Stimulated activated CD8-positive, alpha-beta memory T cell treated with anti-CD3 and anti-CD28 coated beads, Interleukin-7, amount 100 ng/mL, for 48 hours (primary cell): ENCODE data around the gene IL23A.
A peak's percentile ranks its signal among the peaks of the same experiment; 100 is the strongest.

Source experiments
- DNase-seq, 2 donors: peaks; one replicate each; pipeline ENCODE4 v3.0.0-alpha.2; 2020; ENCODE audit warnings: low read depth in 1 of 2; ENCODE audit errors: extremely low read depth in 1 of 2

IL23A gene

DNA sequence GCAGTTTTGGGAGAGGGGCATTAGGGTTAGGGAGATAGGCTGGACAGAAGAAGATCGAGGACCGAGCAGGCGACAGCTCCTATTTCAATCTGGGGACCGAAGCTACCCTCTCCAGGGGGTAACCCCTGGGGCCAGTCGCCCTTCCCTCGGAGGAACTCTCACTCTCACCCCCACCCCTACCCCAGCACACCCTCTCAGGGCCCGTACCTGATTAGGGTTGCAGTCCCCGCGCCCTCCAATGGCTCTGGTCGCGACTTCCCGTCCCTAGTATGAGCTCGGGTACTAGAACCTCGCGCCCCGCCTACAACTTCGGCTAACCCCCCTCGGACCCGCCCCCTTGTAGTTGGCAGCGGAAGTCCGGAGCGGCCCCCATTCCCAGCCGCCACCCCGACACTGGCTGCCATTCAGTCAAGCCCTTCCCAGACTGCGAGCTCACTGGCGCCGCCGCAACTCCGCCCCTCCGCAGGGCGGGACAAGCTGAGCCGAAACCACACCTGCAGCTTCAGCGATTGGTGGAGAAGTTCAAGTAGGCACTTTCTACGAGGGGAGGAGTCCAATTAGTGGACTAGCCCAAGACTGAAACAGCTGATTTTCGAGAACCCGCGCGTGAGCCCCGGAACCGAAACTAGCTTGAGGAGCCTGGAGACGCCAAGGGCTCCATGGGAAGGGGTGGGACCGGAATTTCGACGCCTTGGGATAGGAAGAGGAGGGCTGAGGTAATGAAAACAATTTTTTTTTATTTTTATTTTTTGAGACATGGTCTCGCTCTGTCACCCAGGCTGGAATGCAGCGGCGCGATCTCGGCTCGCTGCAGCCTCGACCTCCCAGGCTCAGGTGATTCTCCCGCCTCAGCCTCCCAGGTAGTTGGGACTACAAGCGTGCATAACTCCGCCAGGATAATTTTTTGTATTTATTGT is 21.4 kb downstream of the IL23A start, which contains the start of gene STAT2:
Gene STAT2, minus strand, starts transcription at position 257 of the 917 bp plus-strand sequence. CDS start 3,536 bp downstream, outside the sequence.
- DNase-seq = peak; percentile 99

DNA sequence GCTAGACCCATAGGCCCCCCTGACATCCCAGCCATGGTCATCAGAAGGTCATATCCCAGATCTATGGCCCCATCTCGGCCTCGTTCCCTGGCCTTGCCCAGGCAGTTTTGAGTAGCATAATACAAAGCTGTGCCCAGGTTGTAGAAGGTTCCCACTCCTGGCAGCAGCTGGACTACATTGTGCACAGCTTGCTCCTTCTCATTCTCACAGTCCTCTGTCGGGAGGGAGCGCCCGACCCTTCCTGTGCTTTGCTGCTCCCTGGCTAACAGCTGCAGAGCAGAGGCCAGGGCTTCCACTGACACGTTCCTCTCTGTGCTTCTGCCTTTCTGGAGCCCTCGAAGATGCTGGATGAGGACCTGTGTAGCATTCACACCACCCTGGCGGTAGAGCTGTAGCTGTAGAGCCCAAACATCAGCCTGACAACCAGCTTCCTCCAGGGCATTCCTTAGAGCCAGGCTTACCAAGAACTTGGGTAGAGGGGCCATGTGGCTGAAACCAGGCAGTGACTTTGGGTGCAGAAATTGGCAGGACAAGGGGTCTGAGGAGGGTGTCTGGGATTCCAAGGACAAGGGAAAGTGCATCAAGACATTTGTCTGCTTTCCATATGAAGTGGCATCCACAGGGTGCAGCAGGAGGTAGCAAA is 22.9 kb downstream of the IL23A start:
- no peak for DNase-seq

DNA sequence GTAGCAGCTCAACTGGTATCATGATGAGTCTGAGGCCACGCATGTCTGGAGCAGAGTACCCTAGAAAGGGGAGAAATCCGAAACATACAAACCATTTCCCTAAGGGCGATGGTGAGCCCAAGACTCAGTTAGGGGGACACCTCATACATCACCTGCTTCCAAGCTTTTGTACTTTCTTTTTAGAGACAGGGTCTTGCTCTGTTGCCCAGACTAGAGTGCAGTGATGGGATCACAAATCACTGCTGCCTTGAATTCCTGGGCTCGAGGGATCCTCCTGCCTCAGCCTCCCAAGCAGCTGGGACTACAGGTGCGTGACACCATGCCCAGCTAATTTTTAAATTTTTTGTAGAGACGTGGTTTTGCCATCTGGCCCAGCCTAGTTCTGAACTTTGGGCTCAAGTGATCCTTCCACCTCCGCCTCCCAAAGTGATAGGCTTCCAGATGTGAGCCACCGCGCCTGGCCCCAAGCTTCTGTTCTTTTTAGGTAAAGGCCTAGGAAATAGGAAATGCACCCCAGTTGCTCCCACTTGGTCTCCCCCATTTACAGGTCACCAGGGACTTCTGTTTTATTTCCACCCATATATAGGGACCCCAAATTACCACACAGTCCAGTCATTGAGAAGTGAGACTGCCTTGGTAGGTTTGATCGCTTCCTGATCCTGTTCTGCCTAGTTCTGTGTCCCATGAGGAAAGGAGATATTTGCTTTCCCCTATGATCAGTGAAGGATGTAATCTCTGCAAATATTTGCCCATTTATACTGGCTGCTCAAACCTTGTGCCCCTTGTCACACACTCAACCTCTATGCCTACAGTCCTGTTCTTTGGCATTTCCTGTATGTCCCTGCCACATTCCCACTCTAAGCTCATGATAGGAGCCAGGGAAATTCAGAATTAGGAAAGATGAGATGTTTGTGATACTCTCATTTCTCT is 23.7 kb downstream of the IL23A start, which contains the start of gene APOF:
Gene APOF, minus strand, starts transcription at position 728 of the 930 bp plus-strand sequence. Its CDS starts 112 bp downstream, at position 616.
- DNase-seq = no peak

DNA sequence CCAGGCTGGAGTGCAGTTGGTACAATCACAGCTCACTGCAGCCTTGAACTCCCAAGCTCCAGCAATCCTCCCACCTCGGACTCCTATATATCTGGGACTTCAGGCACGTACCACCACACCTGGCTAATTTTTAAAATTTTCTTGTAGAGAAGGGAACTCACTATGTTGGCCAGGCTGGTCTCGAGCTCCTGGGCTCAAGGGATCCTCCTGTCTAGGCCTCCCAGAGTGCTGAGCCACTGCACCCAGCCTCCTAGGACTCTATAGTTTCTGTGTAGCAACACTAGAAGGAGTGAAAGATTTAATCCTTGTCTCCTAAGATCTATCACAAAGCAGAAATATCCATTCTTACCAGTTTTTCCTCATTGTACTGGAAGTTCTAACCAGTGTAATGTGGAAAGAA is 28.3 kb downstream of the IL23A start:
- no peak for DNase-seq

DNA sequence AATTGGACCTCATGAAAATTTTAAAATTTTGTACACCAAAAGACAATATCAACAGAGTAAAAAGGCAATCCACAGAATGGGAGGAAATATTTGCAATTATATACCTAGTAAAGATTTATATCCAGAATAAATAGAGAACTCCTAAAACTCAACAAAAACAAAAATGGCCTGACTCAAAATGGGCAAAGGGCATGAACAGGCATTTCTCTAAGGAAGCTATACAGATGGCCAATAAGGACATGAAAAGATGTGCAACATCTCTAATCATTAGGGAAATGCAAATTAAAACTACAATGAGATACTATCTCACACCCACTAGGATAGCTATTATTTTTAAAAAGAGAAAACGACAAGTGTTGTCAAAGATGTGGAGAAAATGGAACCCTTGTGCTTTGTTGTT is 34.8 kb downstream of the IL23A start:
- DNase-seq = no peak

DNA sequence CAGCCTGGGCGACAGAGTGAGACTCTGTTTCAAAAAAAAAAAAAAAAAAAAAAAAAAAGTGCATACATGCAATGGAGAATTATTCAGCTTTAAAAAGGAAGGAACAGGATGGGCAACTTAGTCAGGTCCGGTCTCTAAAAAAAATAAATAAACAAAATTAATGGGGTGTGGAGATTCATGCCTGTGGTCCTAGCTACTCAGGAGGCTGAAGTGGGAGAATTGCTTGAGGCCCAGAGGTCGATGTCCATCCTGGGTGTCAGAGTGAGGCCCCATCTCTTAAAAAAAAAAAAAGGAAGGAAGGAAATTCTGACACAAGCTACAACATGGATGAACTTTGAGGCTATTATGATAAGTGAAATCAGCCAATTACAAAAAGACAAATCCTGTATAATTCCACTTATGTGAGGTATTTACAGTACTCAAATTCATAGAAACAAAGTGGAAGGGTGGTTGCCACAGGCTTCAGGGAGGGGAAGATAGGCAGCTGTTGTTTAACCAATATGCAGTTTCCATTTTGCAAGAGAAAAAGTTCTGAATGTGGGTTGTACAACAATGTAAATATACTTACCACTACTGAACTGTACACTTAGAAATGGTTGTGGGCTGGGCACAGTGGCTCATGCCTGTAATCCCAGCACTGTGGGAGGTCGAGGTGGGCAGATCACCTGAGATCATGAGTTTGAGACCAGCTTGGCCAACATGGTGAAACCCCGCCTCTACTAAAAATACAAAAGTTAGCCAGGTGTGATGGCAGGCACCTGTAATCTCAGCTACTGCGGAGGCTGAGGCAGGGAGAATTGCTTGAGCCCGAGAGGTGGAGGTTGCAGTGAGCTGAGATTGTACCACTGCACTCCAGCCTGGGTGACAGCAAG is 36.3 kb downstream of the IL23A start:
- no peak for DNase-seq

DNA sequence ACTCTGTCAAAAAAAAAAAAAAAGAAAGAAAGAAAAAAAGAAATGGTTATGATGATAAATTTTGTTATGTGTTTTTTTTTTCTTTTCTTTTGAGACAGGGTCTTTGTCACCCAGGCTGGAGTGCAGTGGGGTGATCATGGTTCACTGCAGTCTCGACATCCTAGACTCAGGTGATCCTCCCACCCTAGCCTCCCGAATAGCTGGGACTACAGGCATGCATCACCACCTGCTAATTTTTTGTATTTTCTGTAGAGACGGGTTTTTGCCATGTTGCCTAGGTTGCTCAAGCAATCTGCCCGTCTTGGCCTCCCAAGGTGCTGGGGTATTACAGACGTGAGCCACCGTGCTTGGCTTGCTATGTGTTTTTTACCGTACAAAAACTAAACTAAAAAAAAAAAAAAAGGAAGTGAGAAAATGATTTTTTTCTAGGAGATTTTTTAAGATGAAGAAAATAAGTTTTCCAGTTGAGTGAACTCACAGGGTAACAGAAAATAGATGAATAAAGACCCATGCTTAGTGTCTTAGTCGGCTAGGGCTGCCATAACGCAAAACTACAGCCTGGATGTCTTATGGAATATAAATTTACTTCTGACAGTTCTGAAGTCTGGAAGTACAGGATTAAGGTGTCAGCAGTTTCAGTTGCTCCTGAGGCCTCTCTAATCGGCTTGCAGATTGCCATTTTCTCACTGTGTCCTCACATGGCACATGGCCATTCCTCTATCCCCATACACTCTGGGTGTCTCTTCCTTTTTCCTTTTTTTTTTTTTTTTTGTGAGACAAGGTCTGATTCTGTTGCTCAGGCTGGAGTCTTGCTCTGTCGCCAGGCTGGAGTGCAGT is 37.1 kb downstream of the IL23A start:
- DNase-seq = no peak

DNA sequence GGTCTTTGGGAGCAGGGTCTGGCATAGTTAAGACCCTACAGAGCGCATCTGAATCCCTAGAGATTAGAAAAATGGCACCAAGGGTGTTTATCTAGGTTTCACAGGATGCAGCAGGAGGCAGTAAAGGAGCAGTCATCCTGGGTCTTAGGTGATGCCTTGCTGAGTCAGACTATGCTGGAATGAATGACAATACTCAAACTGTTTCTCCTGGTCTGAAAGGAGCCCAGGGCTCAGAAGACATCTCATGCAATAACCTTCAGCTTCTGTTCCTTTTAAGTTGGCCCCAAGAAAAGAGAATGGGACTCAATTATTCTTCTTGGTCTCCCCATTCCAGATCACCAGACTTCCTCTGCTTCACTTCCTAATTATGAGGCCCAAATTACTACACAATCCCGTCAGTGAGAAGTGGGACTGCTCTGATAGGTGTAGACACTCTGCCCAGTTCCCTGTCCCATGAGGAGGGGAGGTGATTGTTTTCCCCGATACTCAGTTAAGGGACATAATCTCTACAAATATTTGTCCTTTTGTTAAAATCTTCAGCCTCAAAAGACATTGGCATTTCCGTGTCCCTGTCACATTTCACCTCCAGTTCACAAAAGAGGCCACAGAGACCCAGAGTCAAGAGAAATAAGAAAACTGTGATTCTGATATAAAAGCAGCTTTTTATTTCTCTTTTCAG is 38.8 kb downstream of the IL23A start:
- no peak for DNase-seq

DNA sequence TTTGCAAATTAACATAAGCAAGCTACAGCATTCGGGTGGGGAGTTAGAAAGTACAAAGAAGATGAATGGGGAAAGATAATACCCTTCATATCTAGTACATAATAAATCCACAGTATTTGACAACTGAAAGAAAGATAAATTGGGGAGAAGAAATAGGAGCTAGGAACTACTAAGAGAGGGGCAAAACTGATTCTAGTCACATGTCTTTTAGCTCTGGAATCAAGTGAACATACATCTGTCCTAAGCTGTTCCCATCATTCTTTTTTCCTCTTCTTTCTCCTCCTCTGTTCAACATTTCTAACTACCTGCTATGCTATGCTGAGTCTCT is 39.3 kb downstream of the IL23A start:
- DNase-seq = no peak

DNA sequence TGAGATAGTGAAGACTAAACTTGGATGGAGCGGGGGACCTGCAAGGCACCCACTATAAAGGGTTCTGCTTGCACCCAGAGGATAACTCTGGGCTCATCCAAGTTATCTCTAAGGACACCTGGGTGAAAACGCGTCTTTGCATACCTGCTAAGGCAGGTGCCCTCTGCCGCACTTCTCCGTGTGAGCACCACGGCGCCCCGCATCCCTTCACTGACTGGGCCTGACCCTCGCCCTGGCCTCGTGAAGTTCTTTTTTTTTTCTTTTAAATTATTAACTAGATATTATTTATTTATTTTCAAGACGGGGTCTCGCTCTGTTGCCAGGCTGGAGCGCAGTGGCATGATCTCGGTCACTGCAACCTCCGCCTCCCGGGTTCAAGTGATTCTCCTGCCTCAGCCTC is 43.9 kb downstream of the IL23A start:
- no peak for DNase-seq

DNA sequence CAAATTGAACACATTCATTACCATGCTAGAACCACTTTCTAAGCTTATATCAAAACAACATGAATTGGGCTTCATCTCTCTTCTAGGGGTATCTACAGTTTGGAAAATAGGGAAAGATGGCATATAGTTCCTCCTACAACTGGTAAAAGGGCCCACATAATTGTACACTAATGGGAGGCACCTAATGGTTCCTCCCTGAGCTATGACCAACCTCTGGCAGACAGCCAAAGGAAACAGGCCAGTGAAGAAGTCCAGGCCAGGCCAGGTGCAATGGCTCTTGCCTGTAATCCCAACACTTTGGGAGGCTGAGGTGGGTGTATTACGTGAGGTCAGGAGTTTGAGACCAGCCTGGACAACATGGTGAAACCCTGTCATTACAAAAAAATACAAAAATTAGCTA is 47.2 kb downstream of the IL23A start:
- no peak for DNase-seq

DNA sequence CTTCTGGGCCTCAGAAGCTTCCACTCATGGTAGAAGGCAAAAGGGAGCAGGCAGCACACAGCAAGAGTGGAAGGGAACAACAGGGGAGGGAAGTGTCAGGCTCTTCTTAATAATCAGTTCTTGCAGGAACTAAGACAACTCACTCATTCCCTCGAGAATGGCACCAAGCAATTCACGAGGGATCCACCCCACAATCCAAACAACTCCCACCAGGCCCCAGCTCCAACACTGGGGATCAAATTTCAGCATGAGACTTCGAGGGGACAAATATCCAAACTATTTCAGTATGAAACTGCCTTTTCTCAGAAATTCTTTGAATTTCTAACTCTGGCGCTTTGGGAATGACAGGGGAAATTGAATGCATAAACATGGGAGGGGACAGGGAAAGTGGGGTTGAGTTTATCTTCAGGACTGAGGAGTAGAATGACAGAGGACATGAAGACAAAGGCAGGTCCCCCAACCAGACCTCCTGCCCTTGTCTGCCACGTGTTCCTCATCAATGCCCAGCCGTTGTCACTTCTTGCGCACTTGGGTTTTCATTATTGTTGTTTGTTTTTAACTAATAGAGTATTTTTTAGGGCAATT is 48.6 kb downstream of the IL23A start:
- no peak for DNase-seq

DNA sequence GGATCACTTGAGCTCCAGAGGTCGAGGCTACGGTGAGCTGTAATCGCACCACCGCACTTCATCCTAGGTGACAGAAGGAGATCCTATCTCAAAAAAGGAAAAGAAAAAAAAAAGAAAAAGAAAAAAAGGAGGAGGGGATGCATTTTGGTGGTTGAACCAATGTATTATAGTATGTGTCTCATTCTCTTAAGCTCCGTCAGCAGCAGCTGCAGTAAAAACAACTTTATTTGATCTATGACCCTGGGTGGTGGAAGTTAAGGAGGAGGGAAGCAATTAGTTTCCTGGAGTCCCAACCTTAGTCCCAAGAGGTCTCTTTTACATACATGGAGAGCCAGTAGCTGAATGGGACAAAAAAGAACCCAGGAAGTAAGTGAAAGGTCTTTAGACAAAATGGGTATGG is 50.7 kb downstream of the IL23A start:
- no peak for DNase-seq
